Kidney epithelial cell (primary cell): ENCODE results near the gene BDH2. TPM values are rescaled to one million over a fixed set of nuclear protein-coding genes. Genes with fewer than 3 reads are reported as not detected.

Experiments used
- DNase-seq: peaks from one replicate; pipeline ENCODE4 v3.0.0-alpha.2; 2010; ENCODE audit warnings: low read depth
- H3K27me3 ChIP-seq: 2 replicates; pipeline ENCODE4 v1.6.0; 2011; ENCODE audit warnings: low read length; ENCODE audit not compliant: control insufficient read depth, insufficient read depth
- H3K36me3 ChIP-seq: 2 replicates; pipeline ENCODE4 v1.5.1; 2011; ENCODE audit warnings: low read length; ENCODE audit not compliant: control insufficient read depth, insufficient read depth
- H3K4me3 ChIP-seq: 2 replicates; pipeline ENCODE4 v1.5.1; 2011; ENCODE audit warnings: low read depth, mild to moderate bottlenecking, control low read depth, low read length
- total RNA-seq: library from RNA; depleted of rRNA; stranded (reverse); fragments of >200 nt; gene quantifications from 2 replicates; pipeline ENCODE4 v1.2.3, GENCODE V29; 2015
- TF ChIP-seq, protein P1 (sequence below): IDR thresholded peaks from 2 replicates; pipeline ENCODE4 v1.5.1; 2011; ENCODE audit warnings: mild to moderate bottlenecking, moderate library complexity, low read length, control low read depth, inconsistent platforms; ENCODE audit not compliant: insufficient read depth, poor library complexity, severe bottlenecking

Gene BDH2
- total RNA-seq: 43.3 and 44.5 TPM in 2 replicates

DNA sequence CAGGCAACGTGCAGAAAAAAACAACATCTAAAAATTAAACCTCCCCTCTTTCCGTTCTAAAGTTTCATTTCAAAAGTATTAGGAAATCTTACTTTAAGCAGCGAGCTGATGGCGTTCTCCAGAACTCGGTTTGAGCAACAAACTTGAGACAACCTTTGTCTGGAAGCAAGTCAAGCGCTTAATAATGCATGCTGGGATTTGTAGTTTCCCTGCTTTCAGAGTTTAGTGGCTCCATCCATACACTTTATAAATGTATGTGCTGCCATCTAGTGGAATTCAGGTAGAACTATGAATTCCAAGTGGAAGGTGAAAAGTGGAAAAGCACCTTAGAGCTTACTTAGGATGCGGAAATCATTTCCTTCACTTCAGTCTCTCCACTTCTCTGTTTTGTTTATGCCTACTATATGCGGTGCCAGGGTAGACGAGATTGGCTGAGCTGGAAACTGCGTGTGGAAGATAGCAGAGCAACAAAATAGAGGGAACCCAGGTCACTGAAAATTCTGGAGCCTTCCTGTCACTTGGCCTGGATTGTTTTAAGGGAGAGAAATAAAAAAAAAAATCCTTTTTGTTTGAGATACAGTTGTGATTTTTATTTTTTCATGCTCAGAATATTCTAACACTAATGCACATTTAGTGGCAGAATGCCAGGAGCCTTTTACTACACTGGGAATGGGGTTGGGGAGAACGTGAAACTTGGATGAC, at the start of gene BDH2:
TSS of gene BDH2 (minus strand) at position 144 of the 702 bp plus-strand sequence. CDS start 3,580 bp downstream, outside the sequence.
- no peaks in the 10 kb centered on the region for H3K27me3 ChIP-seq
- peak within 1 kb of the TSS; percentile 57 for H3K4me3 ChIP-seq
- peak; percentile 95 for DNase-seq
- no peaks in the 10 kb centered on the region for H3K36me3 ChIP-seq
- TF ChIP-seq, protein P1, sequence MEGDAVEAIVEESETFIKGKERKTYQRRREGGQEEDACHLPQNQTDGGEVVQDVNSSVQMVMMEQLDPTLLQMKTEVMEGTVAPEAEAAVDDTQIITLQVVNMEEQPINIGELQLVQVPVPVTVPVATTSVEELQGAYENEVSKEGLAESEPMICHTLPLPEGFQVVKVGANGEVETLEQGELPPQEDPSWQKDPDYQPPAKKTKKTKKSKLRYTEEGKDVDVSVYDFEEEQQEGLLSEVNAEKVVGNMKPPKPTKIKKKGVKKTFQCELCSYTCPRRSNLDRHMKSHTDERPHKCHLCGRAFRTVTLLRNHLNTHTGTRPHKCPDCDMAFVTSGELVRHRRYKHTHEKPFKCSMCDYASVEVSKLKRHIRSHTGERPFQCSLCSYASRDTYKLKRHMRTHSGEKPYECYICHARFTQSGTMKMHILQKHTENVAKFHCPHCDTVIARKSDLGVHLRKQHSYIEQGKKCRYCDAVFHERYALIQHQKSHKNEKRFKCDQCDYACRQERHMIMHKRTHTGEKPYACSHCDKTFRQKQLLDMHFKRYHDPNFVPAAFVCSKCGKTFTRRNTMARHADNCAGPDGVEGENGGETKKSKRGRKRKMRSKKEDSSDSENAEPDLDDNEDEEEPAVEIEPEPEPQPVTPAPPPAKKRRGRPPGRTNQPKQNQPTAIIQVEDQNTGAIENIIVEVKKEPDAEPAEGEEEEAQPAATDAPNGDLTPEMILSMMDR: peak; percentile 51

DNA sequence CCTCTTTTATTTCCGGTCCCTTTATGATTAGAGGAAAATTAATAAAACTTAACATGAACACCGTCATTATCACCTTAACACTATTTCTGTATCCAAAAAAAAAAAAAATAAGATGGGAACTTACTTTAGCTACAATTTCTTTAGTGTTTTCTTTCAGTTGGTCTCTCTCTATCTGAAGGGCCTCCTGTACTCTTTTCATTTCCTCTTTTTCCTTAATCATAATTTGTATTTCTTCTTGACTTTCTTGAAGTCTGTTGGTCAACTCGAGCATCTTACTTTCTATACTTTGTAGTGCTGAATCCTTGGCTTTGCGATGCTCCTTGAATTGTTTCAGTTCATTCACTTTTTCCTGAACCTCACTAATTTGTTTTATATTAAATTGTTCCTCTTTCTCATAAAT, 45.3 kb upstream of the BDH2 start:
- TF ChIP-seq, protein P1: no peak
- Histone ChIP-seq H3K36me3 (peaks cover 1% of the 10 kb centered on the region), H3K27me3 (no peaks in the 10 kb centered on the region), H3K4me3 (no peak overlapping the region)
- no peak for DNase-seq

DNA sequence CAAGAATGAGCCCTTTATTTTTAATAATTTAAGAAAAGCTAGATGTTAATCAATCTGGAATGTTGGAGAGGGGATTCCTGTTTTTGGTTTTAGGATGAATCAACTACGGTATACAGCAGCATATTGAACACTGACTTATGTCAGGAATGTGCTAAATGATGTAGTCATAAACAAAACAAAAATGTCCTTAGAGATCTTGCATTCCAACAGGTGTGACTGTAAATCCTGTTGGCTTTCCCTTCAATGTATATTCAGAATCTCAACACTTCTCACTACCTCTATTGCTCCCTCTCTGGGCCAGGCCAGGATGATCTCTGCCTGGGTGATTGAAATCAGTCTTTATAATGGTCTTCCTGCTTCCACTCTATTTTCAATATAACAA, 37.8 kb upstream of the BDH2 start:
- no peak overlapping the region for H3K4me3 ChIP-seq
- no peaks in the 10 kb centered on the region for H3K27me3 ChIP-seq
- TF ChIP-seq, protein P1: no peak
- no peak for DNase-seq
- H3K36me3 ChIP-seq: no peaks in the 10 kb centered on the region

DNA sequence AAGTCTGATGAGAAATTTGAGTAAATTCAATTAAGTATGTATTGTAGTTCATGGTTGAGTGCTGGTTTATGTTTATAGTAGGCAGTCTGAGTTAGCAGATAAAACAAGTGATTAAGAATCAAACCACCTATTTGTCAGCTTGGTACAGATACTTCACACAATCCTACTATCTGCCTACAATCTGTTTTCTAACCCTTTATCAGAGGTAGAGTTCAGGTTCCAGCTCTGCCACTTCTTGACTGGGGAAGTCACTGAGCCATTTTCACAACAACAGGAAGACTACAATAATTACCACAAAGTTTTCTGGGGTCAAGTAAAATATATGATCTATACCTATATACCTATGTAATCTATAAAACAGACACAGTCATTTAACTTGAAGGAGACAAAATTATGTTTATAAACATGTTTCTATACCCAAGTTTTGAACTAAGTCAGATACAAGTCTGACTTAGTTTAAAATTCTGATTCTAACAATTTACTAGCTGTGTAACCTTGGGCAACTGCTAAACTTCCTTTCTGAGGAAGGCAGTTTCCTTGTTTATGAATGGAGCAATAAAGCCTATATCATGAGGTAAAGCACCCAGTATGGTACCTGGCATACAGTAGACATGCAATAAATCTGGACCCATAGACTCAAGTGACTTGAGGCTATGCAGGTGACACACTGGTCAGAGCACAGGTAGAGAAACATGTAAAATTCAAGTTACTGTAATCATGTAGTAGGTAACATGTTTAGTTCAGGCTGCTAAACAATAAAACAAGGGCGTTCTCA, 37.2 kb upstream of the BDH2 start:
- no peaks in the 10 kb centered on the region for H3K36me3 ChIP-seq
- TF ChIP-seq, protein P1: no peak
- no peak for DNase-seq
- no peaks in the 10 kb centered on the region for H3K27me3 ChIP-seq
- no peak overlapping the region for H3K4me3 ChIP-seq

DNA sequence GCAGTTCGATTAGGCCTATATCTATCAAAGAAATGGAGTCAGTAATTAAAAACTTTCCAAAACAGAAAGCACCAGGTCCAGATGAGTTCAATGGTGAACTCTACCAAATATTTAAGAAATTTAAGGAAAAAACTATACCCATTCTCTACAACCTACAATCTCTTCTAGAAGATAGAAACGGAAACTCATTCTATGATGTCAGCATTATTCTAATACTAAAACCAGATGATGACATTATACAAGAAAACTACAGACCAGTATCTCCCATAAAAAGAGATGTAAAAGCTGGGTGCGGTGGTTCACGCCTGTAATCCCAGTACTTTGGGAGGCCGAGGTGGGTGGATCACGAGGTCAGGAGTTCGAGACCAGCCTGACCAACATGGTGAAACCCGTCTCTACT, 29.5 kb upstream of the BDH2 start:
- Histone ChIP-seq H3K36me3 (no peaks in the 10 kb centered on the region), H3K27me3 (no peaks in the 10 kb centered on the region), H3K4me3 (no peak overlapping the region)
- DNase-seq: no peak
- TF ChIP-seq, protein P1: no peak
